Measurements from ENCODE around the gene CD247.

GRCh38 chr1:167460836-167461235, 57.5 kb downstream of the CD247 start:
- no peak for TF ChIP-seq CTCF (IDR thresholded peaks at IDR 0.05)
- no peak for TF ChIP-seq POLR2A (IDR thresholded peaks at IDR 0.05)

Measured in testis (tissue), 2 donors.